K562 (cell line): ENCODE results near the gene ODC1. TPM values are rescaled to one million over a fixed set of nuclear protein-coding genes. Genes with fewer than 3 reads are reported as not detected.

Source experiments
- OTX1 ChIP-seq: fragments of 450-650 bp; formaldehyde crosslinking; IDR thresholded peaks from 2 replicates; pipeline ENCODE4 v1.4.0; 2022; ENCODE audit warnings: mild to moderate bottlenecking
- SIRT6 ChIP-seq: IDR thresholded peaks from one replicate; pipeline ENCODE4 v1.6.1; 2012; ENCODE audit warnings: low read depth, mild to moderate bottlenecking, control low read depth, inconsistent platforms, low read length, moderate library complexity
- TBL1XR1 ChIP-seq, 2 experiments: IDR thresholded peaks; 2 replicates each; pipeline ENCODE4 v1.6.1; 2012; ENCODE audit warnings: improper control_type of control experiment in 2 of 2, low read length in 2 of 2, mild to moderate bottlenecking in 1 of 2
- TOE1 ChIP-seq, 2 experiments: fragments of 450-650 bp in 1 of 2; sonication (generic) in 1 of 2; formaldehyde crosslinking in 1 of 2; IDR thresholded peaks; 2 replicates each; pipeline versions ENCODE4 v1.7.1 to v1.8.0; 2016 to 2022; ENCODE audit warnings: borderline replicate concordance in 2 of 2, mild to moderate bottlenecking in 2 of 2, antibody characterized with exemption in 1 of 2, inconsistent platforms in 1 of 2, low read depth in 1 of 2, missing genetic modification reagents in 1 of 2, moderate library complexity in 1 of 2
- polyA plus RNA-seq, 8 experiments: library from polyadenylated mRNA; depleted of rRNA in 4 of 8; stranded (reverse) in 5 of 8; unstranded in 3 of 8; fragments of >200 nt; fragmentation: Nextera tagmentation in 2 of 8; fragmentation: Illumina TruSeq in 1 of 8; extraction: Ambion mirVana in 2 of 8; extraction: Trizol in 1 of 8; gene quantifications; 2 replicates each; pipeline versions ENCODE4 v1.2.1 to v1.2.3, GENCODE V29; 2011 to 2014; ENCODE audit warnings: inconsistent platforms in 1 of 8, missing spikeins in 1 of 8
- total RNA-seq, 7 experiments: library from RNA; depleted of rRNA in 6 of 7; stranded (reverse); fragments of >200 nt in 6 of 7; fragmentation: Illumina TruSeq in 2 of 7; extraction: Trizol in 2 of 7; gene quantifications; 2 replicates each; pipeline versions ENCODE4 v1.2.1 to v1.2.3, GENCODE V29; 2011 to 2021; ENCODE audit warnings: low replicate concordance in 1 of 7
- TF ChIP-seq, protein P1 (sequence below): sonication (generic); formaldehyde crosslinking; IDR thresholded peaks from 2 replicates; pipeline ENCODE4 v1.8.1; 2023; ENCODE audit warnings: missing genetic modification reagents, mild to moderate bottlenecking, borderline replicate concordance
- TF ChIP-seq, protein P2 (sequence below): fragments of 250-450 bp; sonication (Bioruptor Pico); IDR thresholded peaks from 2 replicates; pipeline ENCODE4 v1.5.0; 2021
- TF ChIP-seq, protein P3 (sequence below), 2 experiments: fragments of 150-350 bp in 1 of 2; IDR thresholded peaks; 2 replicates each; pipeline ENCODE4 v1.6.1; 2012 to 2016; ENCODE audit warnings: low read depth in 2 of 2, low read length in 2 of 2, mild to moderate bottlenecking in 1 of 2, moderate library complexity in 1 of 2

Gene ODC1
- total and polyA plus RNA-seq, 9 of the 15 experiments (the other 6 are each of a cell fraction or from before 2014, with no cell fraction given): 142 to 563 (median 457) TPM

DNA sequence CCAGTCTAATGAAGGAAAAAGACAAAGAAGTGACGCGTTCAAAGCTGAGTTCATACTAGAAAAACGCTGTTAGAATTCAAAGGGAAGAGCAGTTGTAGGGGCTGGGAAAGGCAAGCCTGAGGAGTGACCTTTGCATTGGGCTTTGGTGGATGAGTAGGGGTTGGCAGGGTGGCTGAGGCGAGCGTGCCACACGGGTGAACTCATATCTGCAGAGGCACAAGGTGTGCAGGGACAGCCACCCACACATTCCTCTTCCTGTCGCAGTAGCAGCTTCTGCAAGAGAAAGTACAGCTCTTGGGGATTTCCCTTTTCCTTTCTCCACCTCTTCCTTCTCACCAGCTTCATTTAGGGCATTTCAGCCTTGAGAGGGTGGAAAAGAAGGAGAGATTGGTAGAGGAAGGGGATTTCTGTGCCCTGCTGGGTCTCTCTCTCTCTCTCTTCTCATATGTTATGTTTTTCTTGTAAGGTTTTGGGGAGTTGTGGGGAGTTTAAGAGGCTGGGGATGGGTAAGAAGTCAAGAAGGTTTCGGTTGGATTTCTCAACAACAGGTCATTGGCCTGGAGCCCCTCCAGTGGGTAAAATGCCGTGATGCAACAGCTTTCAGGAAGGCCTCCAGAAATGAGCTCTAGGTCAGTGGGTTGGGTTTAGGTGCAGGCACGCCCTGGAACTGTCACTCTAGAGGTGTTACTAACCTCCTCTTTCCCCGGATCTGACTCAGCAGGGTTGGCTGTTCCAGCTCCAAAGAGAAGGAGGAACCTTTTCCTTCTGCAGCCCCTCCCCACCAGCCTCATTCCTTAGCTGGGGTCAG is 40.1 kb downstream of the ODC1 start (continued):
- TF ChIP-seq, protein P1, sequence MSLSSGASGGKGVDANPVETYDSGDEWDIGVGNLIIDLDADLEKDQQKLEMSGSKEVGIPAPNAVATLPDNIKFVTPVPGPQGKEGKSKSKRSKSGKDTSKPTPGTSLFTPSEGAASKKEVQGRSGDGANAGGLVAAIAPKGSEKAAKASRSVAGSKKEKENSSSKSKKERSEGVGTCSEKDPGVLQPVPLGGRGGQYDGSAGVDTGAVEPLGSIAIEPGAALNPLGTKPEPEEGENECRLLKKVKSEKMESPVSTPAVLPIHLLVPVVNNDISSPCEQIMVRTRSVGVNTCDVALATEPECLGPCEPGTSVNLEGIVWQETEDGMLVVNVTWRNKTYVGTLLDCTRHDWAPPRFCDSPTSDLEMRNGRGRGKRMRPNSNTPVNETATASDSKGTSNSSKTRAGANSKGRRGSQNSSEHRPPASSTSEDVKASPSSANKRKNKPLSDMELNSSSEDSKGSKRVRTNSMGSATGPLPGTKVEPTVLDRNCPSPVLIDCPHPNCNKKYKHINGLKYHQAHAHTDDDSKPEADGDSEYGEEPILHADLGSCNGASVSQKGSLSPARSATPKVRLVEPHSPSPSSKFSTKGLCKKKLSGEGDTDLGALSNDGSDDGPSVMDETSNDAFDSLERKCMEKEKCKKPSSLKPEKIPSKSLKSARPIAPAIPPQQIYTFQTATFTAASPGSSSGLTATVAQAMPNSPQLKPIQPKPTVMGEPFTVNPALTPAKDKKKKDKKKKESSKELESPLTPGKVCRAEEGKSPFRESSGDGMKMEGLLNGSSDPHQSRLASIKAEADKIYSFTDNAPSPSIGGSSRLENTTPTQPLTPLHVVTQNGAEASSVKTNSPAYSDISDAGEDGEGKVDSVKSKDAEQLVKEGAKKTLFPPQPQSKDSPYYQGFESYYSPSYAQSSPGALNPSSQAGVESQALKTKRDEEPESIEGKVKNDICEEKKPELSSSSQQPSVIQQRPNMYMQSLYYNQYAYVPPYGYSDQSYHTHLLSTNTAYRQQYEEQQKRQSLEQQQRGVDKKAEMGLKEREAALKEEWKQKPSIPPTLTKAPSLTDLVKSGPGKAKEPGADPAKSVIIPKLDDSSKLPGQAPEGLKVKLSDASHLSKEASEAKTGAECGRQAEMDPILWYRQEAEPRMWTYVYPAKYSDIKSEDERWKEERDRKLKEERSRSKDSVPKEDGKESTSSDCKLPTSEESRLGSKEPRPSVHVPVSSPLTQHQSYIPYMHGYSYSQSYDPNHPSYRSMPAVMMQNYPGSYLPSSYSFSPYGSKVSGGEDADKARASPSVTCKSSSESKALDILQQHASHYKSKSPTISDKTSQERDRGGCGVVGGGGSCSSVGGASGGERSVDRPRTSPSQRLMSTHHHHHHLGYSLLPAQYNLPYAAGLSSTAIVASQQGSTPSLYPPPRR (CRISPR knock-in tag): no peak
- TF ChIP-seq TOE1 (IDR thresholded peaks at IDR 0.05; ENCODE audit: borderline replicate concordance) (peak; percentile 60; the same call in 1 of the 2 replicates), TOE1 (CRISPR knock-in tag; IDR thresholded peaks at IDR 0.05; ENCODE audit: borderline replicate concordance, low read depth) (no peak), OTX1 (CRISPR knock-in tag) (peak; percentile 39; the same call in 1 of the 2 replicates), SIRT6 (no peak), TBL1XR1 (IDR thresholded peaks at IDR 0.05; ENCODE audit: low read length in 2 of 2) (0 out of 4 replicates have a peak, but pooled peaks of 1 of the 2 experiments have one; percentile 37)
- TF ChIP-seq, protein P2, sequence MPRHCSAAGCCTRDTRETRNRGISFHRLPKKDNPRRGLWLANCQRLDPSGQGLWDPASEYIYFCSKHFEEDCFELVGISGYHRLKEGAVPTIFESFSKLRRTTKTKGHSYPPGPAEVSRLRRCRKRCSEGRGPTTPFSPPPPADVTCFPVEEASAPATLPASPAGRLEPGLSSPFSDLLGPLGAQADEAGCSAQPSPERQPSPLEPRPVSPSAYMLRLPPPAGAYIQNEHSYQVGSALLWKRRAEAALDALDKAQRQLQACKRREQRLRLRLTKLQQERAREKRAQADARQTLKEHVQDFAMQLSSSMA (CRISPR knock-in tag): no peak
- TF ChIP-seq, protein P3, sequence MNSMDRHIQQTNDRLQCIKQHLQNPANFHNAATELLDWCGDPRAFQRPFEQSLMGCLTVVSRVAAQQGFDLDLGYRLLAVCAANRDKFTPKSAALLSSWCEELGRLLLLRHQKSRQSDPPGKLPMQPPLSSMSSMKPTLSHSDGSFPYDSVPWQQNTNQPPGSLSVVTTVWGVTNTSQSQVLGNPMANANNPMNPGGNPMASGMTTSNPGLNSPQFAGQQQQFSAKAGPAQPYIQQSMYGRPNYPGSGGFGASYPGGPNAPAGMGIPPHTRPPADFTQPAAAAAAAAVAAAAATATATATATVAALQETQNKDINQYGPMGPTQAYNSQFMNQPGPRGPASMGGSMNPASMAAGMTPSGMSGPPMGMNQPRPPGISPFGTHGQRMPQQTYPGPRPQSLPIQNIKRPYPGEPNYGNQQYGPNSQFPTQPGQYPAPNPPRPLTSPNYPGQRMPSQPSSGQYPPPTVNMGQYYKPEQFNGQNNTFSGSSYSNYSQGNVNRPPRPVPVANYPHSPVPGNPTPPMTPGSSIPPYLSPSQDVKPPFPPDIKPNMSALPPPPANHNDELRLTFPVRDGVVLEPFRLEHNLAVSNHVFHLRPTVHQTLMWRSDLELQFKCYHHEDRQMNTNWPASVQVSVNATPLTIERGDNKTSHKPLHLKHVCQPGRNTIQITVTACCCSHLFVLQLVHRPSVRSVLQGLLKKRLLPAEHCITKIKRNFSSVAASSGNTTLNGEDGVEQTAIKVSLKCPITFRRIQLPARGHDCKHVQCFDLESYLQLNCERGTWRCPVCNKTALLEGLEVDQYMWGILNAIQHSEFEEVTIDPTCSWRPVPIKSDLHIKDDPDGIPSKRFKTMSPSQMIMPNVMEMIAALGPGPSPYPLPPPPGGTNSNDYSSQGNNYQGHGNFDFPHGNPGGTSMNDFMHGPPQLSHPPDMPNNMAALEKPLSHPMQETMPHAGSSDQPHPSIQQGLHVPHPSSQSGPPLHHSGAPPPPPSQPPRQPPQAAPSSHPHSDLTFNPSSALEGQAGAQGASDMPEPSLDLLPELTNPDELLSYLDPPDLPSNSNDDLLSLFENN (IDR thresholded peaks at IDR 0.05; ENCODE audit: low read depth in 2 of 2, low read length in 2 of 2): no peak
